HCT116 (cell line): ENCODE results near the gene CCDC73.

Experiments used
- CBX3 ChIP-seq: IDR thresholded peaks from 2 replicates; pipeline ENCODE4 v1.6.1; 2012; ENCODE audit warnings: low read depth
- CTCF ChIP-seq, 3 experiments: fragments of 200-600 bp in 1 of 3; sonication (generic) in 1 of 3; IDR thresholded peaks in 2 of 3; conservative IDR thresholded peaks in 1 of 3; 2 replicates each; pipeline ENCODE4 v1.5.1; 2012 to 2017; ENCODE audit warnings: low read depth in 2 of 3, low read length in 2 of 3, antibody characterized with exemption in 1 of 3, borderline replicate concordance in 1 of 3, control low read depth in 1 of 3, mild to moderate bottlenecking in 1 of 3, mixed read lengths in 1 of 3, mixed run types in 1 of 3, moderate library complexity in 1 of 3; ENCODE audit not compliant: insufficient read depth in 1 of 3
- EGR1 ChIP-seq: IDR thresholded peaks from 2 replicates; pipeline ENCODE4 v1.6.1; 2012; ENCODE audit warnings: low read depth
- ELF1 ChIP-seq: IDR thresholded peaks from 2 replicates; pipeline ENCODE4 v1.6.1; 2012; ENCODE audit warnings: low read depth, borderline replicate concordance
- EZH2 ChIP-seq: fragments of 200-600 bp; sonication (generic); IDR thresholded peaks from 2 replicates; pipeline ENCODE4 v1.6.1; 2017; ENCODE audit warnings: antibody characterized with exemption, mixed run types
- FOSL1 ChIP-seq: IDR thresholded peaks from 2 replicates; pipeline ENCODE4 v1.6.1; 2012; ENCODE audit warnings: low read depth
- MAX ChIP-seq: IDR thresholded peaks from 2 replicates; pipeline ENCODE4 v1.6.1; 2012
- POLR2A ChIP-seq: IDR thresholded peaks from 2 replicates; pipeline ENCODE4 v1.7.0; 2011; ENCODE audit warnings: borderline replicate concordance; ENCODE audit not compliant: insufficient read depth, insufficient read length; ENCODE audit errors: extremely low read depth
- POLR2AphosphoS5 ChIP-seq: IDR thresholded peaks from 2 replicates; pipeline ENCODE4 v1.6.1; 2011; ENCODE audit warnings: mild to moderate bottlenecking, low read depth, low read length, moderate library complexity
- RAD21 ChIP-seq: IDR thresholded peaks from 2 replicates; pipeline ENCODE4 v1.6.1; 2012; ENCODE audit warnings: low read depth, mild to moderate bottlenecking
- REST ChIP-seq: IDR thresholded peaks from 2 replicates; pipeline ENCODE4 v1.6.1; 2012; ENCODE audit warnings: low read depth
- SRF ChIP-seq: IDR thresholded peaks from 2 replicates; pipeline ENCODE4 v1.6.1; 2012; ENCODE audit warnings: low read depth
- YY1 ChIP-seq: IDR thresholded peaks from 2 replicates; pipeline ENCODE4 v1.6.1; 2011; ENCODE audit warnings: low read length, low read depth, moderate library complexity, mild to moderate bottlenecking; ENCODE audit not compliant: insufficient replicate concordance; ENCODE audit errors: extremely low read depth

- no peak for TF ChIP-seq YY1
- TF ChIP-seq POLR2AphosphoS5: no peak
- no peak for TF ChIP-seq SRF
- TF ChIP-seq CTCF (IDR thresholded peaks at IDR 0.05 in 2 of 3, conservative IDR thresholded peaks at IDR 0.05 in 1 of 3; ENCODE audit: borderline replicate concordance in 1 of 3, insufficient read depth in 1 of 3, low read depth in 2 of 3, low read length in 2 of 3): no peak
- no peak for TF ChIP-seq EGR1
- TF ChIP-seq REST: no peak
- no peak for TF ChIP-seq EZH2
- no peak for TF ChIP-seq MAX
- no peak for TF ChIP-seq CBX3
- no peak for TF ChIP-seq FOSL1
- no peak for TF ChIP-seq RAD21
- no peak for TF ChIP-seq ELF1
- TF ChIP-seq POLR2A: no peak
Measured at GRCh38 chr11:32581556-32581955, 212.9 kb downstream of the CCDC73 start.
